ENCODE measurements around the gene RND2. TPM values are rescaled to one million over a fixed set of nuclear protein-coding genes. Genes with fewer than 3 reads are reported as not detected.

The RND2 gene
- total and polyA plus RNA-seq, 2 of the 13 experiments (the other 11 are each of a cell fraction or from before 2014, with no cell fraction given), result 0.05 to 0.11 TPM

DNA sequence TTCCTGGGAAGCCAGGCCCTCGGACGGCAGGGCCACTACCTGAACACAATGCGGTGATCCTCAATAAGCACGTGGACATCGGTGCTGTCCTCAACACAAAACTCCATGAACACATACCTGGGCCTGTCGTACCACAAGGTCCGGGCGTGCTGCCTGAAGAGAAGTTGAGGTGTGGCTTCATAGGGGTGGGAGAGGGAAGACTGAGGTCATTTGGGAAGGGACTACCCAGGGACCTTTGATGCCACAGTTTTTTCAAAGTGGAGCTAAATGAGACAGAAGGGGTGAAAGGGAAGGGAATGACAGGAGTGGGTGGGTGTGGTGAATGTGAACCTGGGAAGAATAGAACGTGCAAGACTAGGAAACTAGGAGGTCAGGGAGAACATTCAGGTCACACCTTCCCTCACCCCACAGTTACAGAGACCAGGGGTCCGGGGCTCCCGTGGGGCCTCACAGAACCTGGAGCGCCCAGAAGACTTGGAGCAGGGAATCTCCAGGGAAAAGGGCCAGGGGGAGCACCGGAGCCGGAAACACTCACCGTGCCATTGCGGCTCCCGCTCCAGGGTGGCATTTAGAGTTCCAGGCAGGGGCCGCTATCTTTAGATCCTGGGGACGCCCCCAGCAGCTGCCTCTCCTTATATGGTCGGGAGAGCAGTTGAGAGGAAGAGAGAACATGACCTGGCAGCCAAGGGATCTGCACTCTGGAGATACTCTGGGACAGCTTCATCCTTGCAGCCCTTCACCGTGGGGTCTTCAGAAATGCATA, 45.3 kb upstream of the RND2 start, which contains the start of gene PTGES3L (continued):
- TF ChIP-seq, protein P1, sequence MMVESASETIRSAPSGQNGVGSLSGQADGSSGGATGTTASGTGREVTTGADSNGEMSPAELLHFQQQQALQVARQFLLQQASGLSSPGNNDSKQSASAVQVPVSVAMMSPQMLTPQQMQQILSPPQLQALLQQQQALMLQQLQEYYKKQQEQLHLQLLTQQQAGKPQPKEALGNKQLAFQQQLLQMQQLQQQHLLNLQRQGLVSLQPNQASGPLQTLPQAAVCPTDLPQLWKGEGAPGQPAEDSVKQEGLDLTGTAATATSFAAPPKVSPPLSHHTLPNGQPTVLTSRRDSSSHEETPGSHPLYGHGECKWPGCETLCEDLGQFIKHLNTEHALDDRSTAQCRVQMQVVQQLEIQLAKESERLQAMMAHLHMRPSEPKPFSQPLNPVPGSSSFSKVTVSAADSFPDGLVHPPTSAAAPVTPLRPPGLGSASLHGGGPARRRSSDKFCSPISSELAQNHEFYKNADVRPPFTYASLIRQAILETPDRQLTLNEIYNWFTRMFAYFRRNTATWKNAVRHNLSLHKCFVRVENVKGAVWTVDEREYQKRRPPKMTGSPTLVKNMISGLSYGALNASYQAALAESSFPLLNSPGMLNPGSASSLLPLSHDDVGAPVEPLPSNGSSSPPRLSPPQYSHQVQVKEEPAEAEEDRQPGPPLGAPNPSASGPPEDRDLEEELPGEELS (CRISPR knock-in tag; IDR thresholded peaks at IDR 0.05), result peak; percentile 6; the same call in 1 of the 2 replicates
- TF ChIP-seq SSRP1 (CRISPR knock-in tag; IDR thresholded peaks at IDR 0.05), result no peak
- no peak for TF ChIP-seq YEATS2 (CRISPR knock-in tag; IDR thresholded peaks at IDR 0.05; ENCODE audit: borderline replicate concordance)
- TF ChIP-seq GLMP (CRISPR knock-in tag; IDR thresholded peaks at IDR 0.05; ENCODE audit: borderline replicate concordance), result no peak
- TF ChIP-seq MBNL3 (CRISPR knock-in tag; conservative IDR thresholded peaks at IDR 0.05), result no peak
- TF ChIP-seq ZNF256 (CRISPR knock-in tag; conservative IDR thresholded peaks at IDR 0.05), result 0 out of 2 replicates have a peak, but pooled peaks have one; percentile 43
- TF ChIP-seq NFE2 (CRISPR knock-in tag; IDR thresholded peaks at IDR 0.05), result no peak
- no peak for TF ChIP-seq ZNF607 (CRISPR knock-in tag; IDR thresholded peaks at IDR 0.05; ENCODE audit: borderline replicate concordance)
- TF ChIP-seq ZNF615 (CRISPR knock-in tag; IDR thresholded peaks at IDR 0.05; ENCODE audit: borderline replicate concordance), result no peak
- peak; percentile 27 for TF ChIP-seq IKZF4 (CRISPR knock-in tag; IDR thresholded peaks at IDR 0.05; ENCODE audit: borderline replicate concordance, low read depth, not compliant biosample characterization)
- TF ChIP-seq ZNF207 (IDR thresholded peaks at IDR 0.05; ENCODE audit: borderline replicate concordance), result no peak
- TF ChIP-seq SATB2 (CRISPR knock-in tag; IDR thresholded peaks at IDR 0.05), result no peak
- TF ChIP-seq CAMTA2 (CRISPR knock-in tag; IDR thresholded peaks at IDR 0.05; ENCODE audit: borderline replicate concordance), result 0 out of 2 replicates have a peak, but pooled peaks have one; percentile 44
- TF ChIP-seq MTF1 (CRISPR knock-in tag; IDR thresholded peaks at IDR 0.05), result no peak
- no peak for TF ChIP-seq HOXA9 (CRISPR knock-in tag; IDR thresholded peaks at IDR 0.05; ENCODE audit: borderline replicate concordance)
- TF ChIP-seq ZNF672 (CRISPR knock-in tag; IDR thresholded peaks at IDR 0.05), result no peak
- no peak for TF ChIP-seq CENPBD1 (CRISPR knock-in tag; IDR thresholded peaks at IDR 0.05; ENCODE audit: borderline replicate concordance, low read depth)
- no peak for TF ChIP-seq RBM39 (IDR thresholded peaks at IDR 0.05; ENCODE audit: low read depth, low read length, poor library complexity, severe bottlenecking)
- TF ChIP-seq IRX3 (CRISPR knock-in tag; IDR thresholded peaks at IDR 0.05; ENCODE audit: borderline replicate concordance, low read depth), result no peak
- no peak for TF ChIP-seq NFYB (CRISPR knock-in tag; IDR thresholded peaks at IDR 0.05)
- TF ChIP-seq, protein P2, sequence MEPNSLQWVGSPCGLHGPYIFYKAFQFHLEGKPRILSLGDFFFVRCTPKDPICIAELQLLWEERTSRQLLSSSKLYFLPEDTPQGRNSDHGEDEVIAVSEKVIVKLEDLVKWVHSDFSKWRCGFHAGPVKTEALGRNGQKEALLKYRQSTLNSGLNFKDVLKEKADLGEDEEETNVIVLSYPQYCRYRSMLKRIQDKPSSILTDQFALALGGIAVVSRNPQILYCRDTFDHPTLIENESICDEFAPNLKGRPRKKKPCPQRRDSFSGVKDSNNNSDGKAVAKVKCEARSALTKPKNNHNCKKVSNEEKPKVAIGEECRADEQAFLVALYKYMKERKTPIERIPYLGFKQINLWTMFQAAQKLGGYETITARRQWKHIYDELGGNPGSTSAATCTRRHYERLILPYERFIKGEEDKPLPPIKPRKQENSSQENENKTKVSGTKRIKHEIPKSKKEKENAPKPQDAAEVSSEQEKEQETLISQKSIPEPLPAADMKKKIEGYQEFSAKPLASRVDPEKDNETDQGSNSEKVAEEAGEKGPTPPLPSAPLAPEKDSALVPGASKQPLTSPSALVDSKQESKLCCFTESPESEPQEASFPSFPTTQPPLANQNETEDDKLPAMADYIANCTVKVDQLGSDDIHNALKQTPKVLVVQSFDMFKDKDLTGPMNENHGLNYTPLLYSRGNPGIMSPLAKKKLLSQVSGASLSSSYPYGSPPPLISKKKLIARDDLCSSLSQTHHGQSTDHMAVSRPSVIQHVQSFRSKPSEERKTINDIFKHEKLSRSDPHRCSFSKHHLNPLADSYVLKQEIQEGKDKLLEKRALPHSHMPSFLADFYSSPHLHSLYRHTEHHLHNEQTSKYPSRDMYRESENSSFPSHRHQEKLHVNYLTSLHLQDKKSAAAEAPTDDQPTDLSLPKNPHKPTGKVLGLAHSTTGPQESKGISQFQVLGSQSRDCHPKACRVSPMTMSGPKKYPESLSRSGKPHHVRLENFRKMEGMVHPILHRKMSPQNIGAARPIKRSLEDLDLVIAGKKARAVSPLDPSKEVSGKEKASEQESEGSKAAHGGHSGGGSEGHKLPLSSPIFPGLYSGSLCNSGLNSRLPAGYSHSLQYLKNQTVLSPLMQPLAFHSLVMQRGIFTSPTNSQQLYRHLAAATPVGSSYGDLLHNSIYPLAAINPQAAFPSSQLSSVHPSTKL (CRISPR knock-in tag; IDR thresholded peaks at IDR 0.05), result no peak; the same call in 1 of the 2 replicates
- TF ChIP-seq MED13 (CRISPR knock-in tag; IDR thresholded peaks at IDR 0.05), result no peak

Data from HepG2 (cell line).